AG04450 (cell line): ENCODE measurements around the gene ING3. TPM values are rescaled to one million over a fixed set of nuclear protein-coding genes. Genes with fewer than 3 reads are reported as not detected.
"Not testable (repeated sequence)": the region's sequence is repeated elsewhere in the genome, so short reads cannot be mapped to it uniquely, and the experiment has no call there.

Source experiments
- CTCF ChIA-PET: fragments of 300-600, 350-600 bp; formaldehyde crosslinking; extraction: SDS; loops from one replicate; lab custom pipeline; 2022; ENCODE audit warnings: antibody characterized with exemption, inconsistent platforms; lab: Charles Lee
- POLR2A ChIA-PET: fragments of 350-600 bp; formaldehyde crosslinking; extraction: SDS; loops from one replicate; lab custom pipeline; 2021; ENCODE audit warnings: antibody characterized with exemption, inconsistent platforms; lab: Yijun Ruan, JAX
- DNase-seq: peaks from one replicate; pipeline ENCODE4 v3.0.0-alpha.2; 2011; ENCODE audit warnings: low read depth, low spot score
- H3K27ac ChIP-seq: one replicate; pipeline ENCODE4 v1.5.1; 2012; ENCODE audit warnings: low read depth, low read length, control low read depth
- H3K27me3 ChIP-seq: one replicate; pipeline ENCODE4 v1.6.0; 2012; ENCODE audit warnings: low read length; ENCODE audit not compliant: control insufficient read depth, insufficient read depth
- H3K4me3 ChIP-seq: 2 replicates; pipeline ENCODE4 v1.5.1; 2011; ENCODE audit warnings: mild to moderate bottlenecking, low read depth, low read length, control low read depth
- H3K9me3 ChIP-seq: 2 replicates; pipeline ENCODE4 v1.5.1; 2012; ENCODE audit warnings: low read length; ENCODE audit not compliant: control insufficient read depth, insufficient read depth
- polyA plus RNA-seq: library from polyadenylated mRNA; depleted of rRNA; stranded (reverse); fragments of >200 nt; gene quantifications from 2 replicates; pipeline ENCODE4 v1.2.3, GENCODE V29; 2011
- TF ChIP-seq, protein P1 (sequence below): IDR thresholded peaks from 2 replicates; pipeline ENCODE4 v1.5.1; 2011; ENCODE audit warnings: low read depth, low read length, control low read depth, inconsistent platforms

ING3 gene
- polyA plus RNA-seq, 1 experiment, result 14.5 TPM

DNA sequence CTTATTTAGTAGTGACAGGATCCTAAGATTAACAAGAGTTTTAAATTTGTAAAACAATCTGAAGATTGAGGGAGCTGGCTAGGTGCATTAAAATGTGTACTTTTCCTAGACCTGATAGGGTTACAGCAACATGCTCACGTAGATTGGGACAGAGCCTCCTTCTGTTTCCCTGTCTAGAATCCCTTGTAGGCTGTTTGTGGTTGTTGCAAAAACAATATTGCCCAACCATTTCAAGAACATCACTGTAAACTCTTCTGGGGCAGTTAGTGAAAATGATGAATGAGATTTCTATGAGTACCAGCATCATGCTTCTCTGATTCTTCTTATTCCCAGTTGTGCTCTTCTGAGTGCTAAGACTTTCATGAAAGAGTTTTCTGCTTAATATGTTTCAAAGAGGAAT lies 23.3 kb downstream of the ING3 start:
- DNase-seq, result no peak
- Histone ChIP-seq H3K27ac (no peak overlapping the region), H3K9me3 (no peaks in the 10 kb centered on the region), H3K27me3 (no peaks in the 10 kb centered on the region), H3K4me3 (no peak overlapping the region)
- CTCF ChIA-PET, result interaction anchor here (0.8 kb wide), 1 partner anchor 168 kb away, joined by 3 read pairs; no protein-coding TSS in a partner anchor
- POLR2A ChIA-PET, result no interaction called here
- TF ChIP-seq, protein P1, sequence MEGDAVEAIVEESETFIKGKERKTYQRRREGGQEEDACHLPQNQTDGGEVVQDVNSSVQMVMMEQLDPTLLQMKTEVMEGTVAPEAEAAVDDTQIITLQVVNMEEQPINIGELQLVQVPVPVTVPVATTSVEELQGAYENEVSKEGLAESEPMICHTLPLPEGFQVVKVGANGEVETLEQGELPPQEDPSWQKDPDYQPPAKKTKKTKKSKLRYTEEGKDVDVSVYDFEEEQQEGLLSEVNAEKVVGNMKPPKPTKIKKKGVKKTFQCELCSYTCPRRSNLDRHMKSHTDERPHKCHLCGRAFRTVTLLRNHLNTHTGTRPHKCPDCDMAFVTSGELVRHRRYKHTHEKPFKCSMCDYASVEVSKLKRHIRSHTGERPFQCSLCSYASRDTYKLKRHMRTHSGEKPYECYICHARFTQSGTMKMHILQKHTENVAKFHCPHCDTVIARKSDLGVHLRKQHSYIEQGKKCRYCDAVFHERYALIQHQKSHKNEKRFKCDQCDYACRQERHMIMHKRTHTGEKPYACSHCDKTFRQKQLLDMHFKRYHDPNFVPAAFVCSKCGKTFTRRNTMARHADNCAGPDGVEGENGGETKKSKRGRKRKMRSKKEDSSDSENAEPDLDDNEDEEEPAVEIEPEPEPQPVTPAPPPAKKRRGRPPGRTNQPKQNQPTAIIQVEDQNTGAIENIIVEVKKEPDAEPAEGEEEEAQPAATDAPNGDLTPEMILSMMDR, result no peak

DNA sequence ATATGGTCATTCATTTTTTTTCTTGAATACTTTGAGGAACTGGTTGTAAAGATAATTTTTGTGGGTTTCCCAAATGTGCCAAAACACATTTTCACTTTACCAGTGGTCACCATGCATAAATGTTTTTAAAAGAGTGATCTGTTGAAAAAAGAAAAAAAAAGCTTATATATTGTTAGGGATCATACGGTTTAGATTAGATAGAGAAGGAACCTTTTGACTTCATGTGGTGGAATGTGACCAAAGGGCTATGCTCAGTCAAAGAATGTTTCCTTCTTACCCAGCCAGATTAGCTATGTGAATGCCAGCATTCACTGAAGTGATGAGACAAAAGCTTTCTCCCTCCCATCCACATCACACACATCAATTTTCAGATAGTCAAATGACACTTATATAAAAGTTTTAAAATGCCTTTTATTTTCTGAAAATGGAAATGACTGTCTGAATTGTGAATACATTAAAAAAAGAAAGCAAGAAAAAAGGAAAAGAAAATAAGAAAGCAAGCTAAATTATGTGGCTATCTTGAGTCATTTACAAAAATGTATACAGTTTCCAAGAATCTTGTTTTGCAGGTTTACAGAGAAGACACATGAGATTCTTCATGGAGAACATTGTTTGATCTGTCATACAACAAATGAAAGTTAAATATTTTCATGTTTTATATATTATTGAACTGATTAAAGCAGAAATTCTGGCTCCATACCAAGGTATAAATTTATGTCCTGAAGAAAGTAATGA lies 29.4 kb downstream of the ING3 start:
- ChIA-PET POLR2A (interaction anchor here (1.1 to 1.3 kb wide), 2 partner anchors 24 to 29 kb away, joined by 3 to 5 read pairs; partner anchors contain the start of gene ING3), CTCF (interaction anchor here (1.0 to 2.3 kb wide), 5 partner anchors 8 to 188 kb away, joined by 3 to 13 read pairs (median 6); partner anchors contain the start of gene CPED1)
- H3K27ac ChIP-seq, result no peak overlapping the region
- DNase-seq, result no peak
- H3K4me3 ChIP-seq, result no peak overlapping the region
- TF ChIP-seq, protein P1, result no peak
- no peaks in the 10 kb centered on the region for H3K9me3 ChIP-seq
- H3K27me3 ChIP-seq, result no peaks in the 10 kb centered on the region

DNA sequence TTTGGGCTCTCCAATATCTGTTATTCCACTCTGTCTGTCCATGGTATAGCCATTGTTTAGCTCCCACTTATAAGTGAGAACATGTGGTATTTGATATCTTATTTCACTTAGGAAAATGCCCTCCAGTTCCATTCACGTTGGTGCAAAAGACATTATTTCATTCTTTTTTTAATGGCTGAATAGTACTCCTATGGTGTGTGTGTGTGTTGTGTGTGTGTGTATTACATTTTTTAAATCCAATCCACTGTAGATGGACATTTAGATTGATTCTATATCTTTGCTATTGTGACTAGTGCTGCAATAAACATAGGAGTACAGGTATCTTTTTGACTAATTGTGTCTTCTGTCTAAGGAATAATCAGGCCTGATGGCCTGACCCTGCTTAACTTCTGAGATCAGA lies 30.5 kb downstream of the ING3 start:
- CTCF ChIA-PET, result interaction anchor here (1.0 to 1.5 kb wide), 3 partner anchors 10 to 127 kb away, joined by 3 to 6 read pairs (median 5); no protein-coding TSS in a partner anchor
- Histone ChIP-seq H3K27me3 (no peaks in the 10 kb centered on the region), H3K9me3 (no peaks in the 10 kb centered on the region), H3K4me3 (no peak overlapping the region), H3K27ac (no peak overlapping the region)
- TF ChIP-seq, protein P1, result no peak
- DNase-seq, result no peak
- POLR2A ChIA-PET, result no interaction called here

DNA sequence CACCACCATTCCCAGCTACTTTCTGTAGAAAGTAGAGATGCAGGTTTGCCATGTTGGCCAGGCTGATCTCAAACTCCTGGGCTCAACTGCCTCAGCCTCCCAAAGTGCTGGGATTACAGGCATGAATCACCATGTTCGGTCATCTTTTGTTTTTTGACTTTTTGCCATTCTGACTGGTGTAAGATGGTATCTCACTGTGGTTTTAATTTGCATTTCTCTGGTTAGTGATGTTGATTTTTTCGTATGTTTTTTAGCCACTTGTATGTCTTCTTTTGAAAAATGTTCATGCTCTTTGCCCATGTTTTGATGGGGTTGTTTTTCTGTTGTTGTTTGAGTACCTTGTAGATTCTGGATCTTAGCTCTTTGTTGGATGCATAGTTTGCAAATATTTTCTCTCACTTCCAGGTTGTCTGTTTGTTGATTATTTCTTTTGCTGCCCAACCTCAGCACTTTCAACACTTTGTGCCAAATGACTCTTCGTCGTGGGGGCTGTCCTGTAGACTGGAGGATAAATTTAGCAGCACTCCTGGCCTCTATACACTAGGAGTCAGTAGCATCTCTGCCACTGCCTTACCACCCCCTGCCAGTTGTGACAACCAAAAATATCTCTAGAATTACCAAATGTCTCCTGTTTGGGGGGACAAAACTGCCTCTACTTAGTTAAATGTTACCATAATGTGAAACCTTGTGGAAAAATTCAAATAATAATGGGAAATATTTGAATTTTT lies 31.5 kb downstream of the ING3 start:
- ChIA-PET POLR2A (no interaction called here), CTCF (interaction anchor here (1.0 to 1.3 kb wide), 3 partner anchors 99 to 177 kb away, joined by 3 to 5 read pairs (median 3); no protein-coding TSS in a partner anchor)
- TF ChIP-seq, protein P1, result 0 out of 2 replicates have a peak, but pooled peaks have one; percentile 4
- H3K4me3 ChIP-seq, result no peak overlapping the region
- no peak for DNase-seq
- H3K27me3 ChIP-seq, result no peaks in the 10 kb centered on the region
- H3K27ac ChIP-seq, result no peak overlapping the region
- no peaks in the 10 kb centered on the region for H3K9me3 ChIP-seq

DNA sequence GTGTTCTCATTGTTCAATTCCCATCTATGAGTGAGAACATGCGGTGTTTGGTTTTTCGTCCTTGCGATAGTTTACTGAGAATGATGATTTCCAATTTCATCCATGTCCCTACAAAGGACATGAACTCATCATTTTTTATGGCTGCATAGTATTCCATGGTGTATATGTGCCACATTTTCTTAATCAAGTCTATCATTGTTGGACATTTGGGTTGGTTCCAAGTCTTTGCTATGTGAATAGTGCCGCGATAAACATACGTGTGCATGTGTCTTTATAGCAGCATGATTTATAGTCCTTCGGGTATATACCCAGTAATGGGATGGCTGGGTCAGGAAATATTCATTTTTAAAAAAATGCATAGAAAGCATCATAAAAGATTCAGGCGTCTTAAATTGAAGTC lies 33.0 kb downstream of the ING3 start:
- H3K9me3 ChIP-seq, POLR2A ChIA-PET, DNase-seq, H3K4me3 ChIP-seq, H3K27ac ChIP-seq, CTCF ChIA-PET, H3K27me3 ChIP-seq: not testable (repeated sequence)
